ENCODE measurements around the gene TMEM63B. TPM values are rescaled to one million over a fixed set of nuclear protein-coding genes. Genes with fewer than 3 reads are reported as not detected.

TMEM63B gene
- total and polyA plus RNA-seq, 4 donors: 49.0 to 94.5 (median 88.3) TPM

- DNase-seq (no peak), ATAC-seq (ENCODE audit: insufficient read depth, low FRiP score) (no peak)
- Histone ChIP-seq H3K36me3 (ENCODE audit: control insufficient read depth in 4 of 4, insufficient read depth in 4 of 4, low read length in 4 of 4) (no peaks in the 10 kb centered on the region), H3K4me3 (no peak overlapping the region), H3K27ac (ENCODE audit: low read depth in 1 of 2, low read length in 1 of 2) (no peak overlapping the region), H3K9me3 (ENCODE audit: control insufficient read depth in 4 of 4, insufficient read depth in 3 of 4, low read length in 3 of 4) (peaks cover 0 to 2% (median 0%) of the 10 kb centered on the region in 4 donors), H3K9ac (ENCODE audit: insufficient read depth in 1 of 2, low read length in 2 of 2) (no peak overlapping the region), H3K4me1 (ENCODE audit: control insufficient read depth in 5 of 5, insufficient read depth in 5 of 5, low read length in 5 of 5) (no peaks in the 10 kb centered on the region), H3K27me3 (ENCODE audit: control insufficient read depth in 3 of 3, insufficient read depth in 3 of 3, low read length in 2 of 3) (no peaks in the 10 kb centered on the region)
- TF ChIP-seq CTCF (IDR thresholded peaks at IDR 0.05; ENCODE audit: control extremely low read depth, extremely low read depth): no peak
- 27 to 41% methylated on average over 16 of the region's 16 CpGs for WGBS, 2 donors
These were observed 39.3 kb downstream of the TMEM63B start for GRCh38 chr6:44166591-44167184.

DNA sequence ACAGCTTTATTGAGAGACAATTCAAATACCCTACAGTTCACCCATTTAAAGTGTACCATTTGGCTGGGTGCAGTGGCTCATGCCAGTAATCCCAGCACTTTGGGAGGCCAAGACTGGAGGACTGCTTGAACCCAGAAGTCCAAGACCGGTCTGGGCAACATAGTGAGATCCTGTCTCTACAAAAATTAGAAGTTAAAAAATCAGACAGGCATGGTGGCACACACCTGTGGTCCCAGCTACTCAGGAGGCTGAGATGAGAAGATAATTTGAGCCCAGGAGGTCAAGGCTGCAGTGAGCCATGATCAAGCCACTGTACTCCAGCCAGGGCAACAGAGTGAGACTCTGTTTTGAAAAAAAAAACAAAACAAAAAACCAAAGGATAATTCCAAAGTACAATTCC is 40.2 kb downstream of the TMEM63B start:
- WGBS, 2 donors: 96 to 97% methylated on average over 1 of the region's 1 CpG
- DNase-seq (no peak), ATAC-seq (ENCODE audit: insufficient read depth, low FRiP score) (no peak)
- no peaks in the 10 kb centered on the region for H3K27me3 ChIP-seq (ENCODE audit: control insufficient read depth in 3 of 3, insufficient read depth in 3 of 3, low read length in 2 of 3)
- no peak overlapping the region for H3K9ac ChIP-seq (ENCODE audit: insufficient read depth in 1 of 2, low read length in 2 of 2)
- H3K4me1 ChIP-seq (ENCODE audit: control insufficient read depth in 5 of 5, insufficient read depth in 5 of 5, low read length in 5 of 5): peaks cover 0 to 2% (median 0%) of the 10 kb centered on the region in 5 donors
- no peak overlapping the region for H3K27ac ChIP-seq (ENCODE audit: low read depth in 1 of 2, low read length in 1 of 2)
- no peaks in the 10 kb centered on the region for H3K36me3 ChIP-seq (ENCODE audit: control insufficient read depth in 4 of 4, insufficient read depth in 4 of 4, low read length in 4 of 4)
- no peak for TF ChIP-seq CTCF (IDR thresholded peaks at IDR 0.05; ENCODE audit: control extremely low read depth, extremely low read depth)
- no peak overlapping the region for H3K4me3 ChIP-seq
- H3K9me3 ChIP-seq (ENCODE audit: control insufficient read depth in 4 of 4, insufficient read depth in 3 of 4, low read length in 3 of 4): peaks cover 0 to 2% (median 0%) of the 10 kb centered on the region in 4 donors

DNA sequence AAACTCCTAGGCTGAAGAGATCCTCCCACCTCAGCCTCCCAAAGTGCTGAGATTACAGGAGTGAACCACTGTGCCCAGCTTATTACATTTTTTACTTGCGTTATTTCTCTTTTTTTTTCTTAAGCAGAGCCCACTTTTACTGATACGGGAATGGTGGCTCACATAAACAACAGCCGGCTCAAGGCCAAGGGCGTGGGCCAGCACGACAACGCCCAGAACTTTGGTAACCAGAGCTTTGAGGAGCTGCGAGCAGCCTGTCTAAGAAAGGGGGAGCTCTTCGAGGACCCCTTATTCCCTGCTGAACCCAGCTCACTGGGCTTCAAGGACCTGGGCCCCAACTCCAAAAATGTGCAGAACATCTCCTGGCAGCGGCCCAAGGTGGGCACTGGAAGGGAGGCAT is 41.8 kb downstream of the TMEM63B start:
- peaks cover 0 to 2% (median 0%) of the 10 kb centered on the region in 4 donors for H3K9me3 ChIP-seq (ENCODE audit: control insufficient read depth in 4 of 4, insufficient read depth in 3 of 4, low read length in 3 of 4)
- WGBS, 2 donors: 62 to 76% methylated on average over 9 of the region's 9 CpGs
- H3K4me1 ChIP-seq (ENCODE audit: control insufficient read depth in 5 of 5, insufficient read depth in 5 of 5, low read length in 5 of 5): peaks cover 0 to 6% (median 0%) of the 10 kb centered on the region in 5 donors
- no peak overlapping the region for H3K9ac ChIP-seq (ENCODE audit: insufficient read depth in 1 of 2, low read length in 2 of 2)
- no peaks in the 10 kb centered on the region for H3K27me3 ChIP-seq (ENCODE audit: control insufficient read depth in 3 of 3, insufficient read depth in 3 of 3, low read length in 2 of 3)
- H3K27ac ChIP-seq (ENCODE audit: low read depth in 1 of 2, low read length in 1 of 2): no peak overlapping the region
- H3K36me3 ChIP-seq (ENCODE audit: control insufficient read depth in 4 of 4, insufficient read depth in 4 of 4, low read length in 4 of 4): no peaks in the 10 kb centered on the region
- DNase-seq (no peak), ATAC-seq (ENCODE audit: insufficient read depth, low FRiP score) (no peak)
- no peak overlapping the region for H3K4me3 ChIP-seq
- no peak for TF ChIP-seq CTCF (IDR thresholded peaks at IDR 0.05; ENCODE audit: control extremely low read depth, extremely low read depth)
